K562 treated with DMSO at 1 percent for 24 hours (cell line): ENCODE measurements around the gene CADM3. TPM values are rescaled to one million over a fixed set of nuclear protein-coding genes. Genes with fewer than 3 reads are reported as not detected.

Source experiments
- total RNA-seq: library from RNA; unstranded; fragments of 300-600 nt; gene quantifications from 2 replicates; pipeline ENCODE4 v1.2.3, GENCODE V29; 2022; ENCODE audit warnings: low read depth; ENCODE audit not compliant: insufficient read depth

CADM3 gene, protein sequence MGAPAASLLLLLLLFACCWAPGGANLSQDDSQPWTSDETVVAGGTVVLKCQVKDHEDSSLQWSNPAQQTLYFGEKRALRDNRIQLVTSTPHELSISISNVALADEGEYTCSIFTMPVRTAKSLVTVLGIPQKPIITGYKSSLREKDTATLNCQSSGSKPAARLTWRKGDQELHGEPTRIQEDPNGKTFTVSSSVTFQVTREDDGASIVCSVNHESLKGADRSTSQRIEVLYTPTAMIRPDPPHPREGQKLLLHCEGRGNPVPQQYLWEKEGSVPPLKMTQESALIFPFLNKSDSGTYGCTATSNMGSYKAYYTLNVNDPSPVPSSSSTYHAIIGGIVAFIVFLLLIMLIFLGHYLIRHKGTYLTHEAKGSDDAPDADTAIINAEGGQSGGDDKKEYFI
- total RNA-seq, result not detected in 2 replicates

DNA sequence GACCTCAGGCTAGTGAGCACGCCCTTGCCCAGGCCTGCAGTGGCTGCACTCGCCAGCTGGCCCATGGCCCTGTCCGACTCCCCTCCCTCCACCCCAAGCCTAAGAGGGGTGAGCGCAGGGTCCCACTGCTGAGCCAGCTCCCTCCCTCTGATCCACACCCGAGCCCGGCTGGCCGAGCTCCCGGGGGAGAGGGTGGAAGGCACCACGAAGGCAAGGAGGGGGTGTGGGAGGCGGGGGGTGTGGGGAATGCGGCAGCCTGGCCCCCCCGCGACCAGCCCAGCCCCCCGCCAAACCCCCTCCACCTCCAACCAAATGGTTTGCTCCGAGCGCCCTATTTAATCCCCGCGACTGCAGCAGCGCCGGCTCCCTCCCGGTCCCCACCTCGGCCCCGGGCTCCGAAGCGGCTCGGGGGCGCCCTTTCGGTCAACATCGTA, at the start of gene CADM3:
CADM3 (plus strand) TSS at position 362 of the 434 bp plus-strand sequence. CDS start 151 bp downstream, outside the sequence.

DNA sequence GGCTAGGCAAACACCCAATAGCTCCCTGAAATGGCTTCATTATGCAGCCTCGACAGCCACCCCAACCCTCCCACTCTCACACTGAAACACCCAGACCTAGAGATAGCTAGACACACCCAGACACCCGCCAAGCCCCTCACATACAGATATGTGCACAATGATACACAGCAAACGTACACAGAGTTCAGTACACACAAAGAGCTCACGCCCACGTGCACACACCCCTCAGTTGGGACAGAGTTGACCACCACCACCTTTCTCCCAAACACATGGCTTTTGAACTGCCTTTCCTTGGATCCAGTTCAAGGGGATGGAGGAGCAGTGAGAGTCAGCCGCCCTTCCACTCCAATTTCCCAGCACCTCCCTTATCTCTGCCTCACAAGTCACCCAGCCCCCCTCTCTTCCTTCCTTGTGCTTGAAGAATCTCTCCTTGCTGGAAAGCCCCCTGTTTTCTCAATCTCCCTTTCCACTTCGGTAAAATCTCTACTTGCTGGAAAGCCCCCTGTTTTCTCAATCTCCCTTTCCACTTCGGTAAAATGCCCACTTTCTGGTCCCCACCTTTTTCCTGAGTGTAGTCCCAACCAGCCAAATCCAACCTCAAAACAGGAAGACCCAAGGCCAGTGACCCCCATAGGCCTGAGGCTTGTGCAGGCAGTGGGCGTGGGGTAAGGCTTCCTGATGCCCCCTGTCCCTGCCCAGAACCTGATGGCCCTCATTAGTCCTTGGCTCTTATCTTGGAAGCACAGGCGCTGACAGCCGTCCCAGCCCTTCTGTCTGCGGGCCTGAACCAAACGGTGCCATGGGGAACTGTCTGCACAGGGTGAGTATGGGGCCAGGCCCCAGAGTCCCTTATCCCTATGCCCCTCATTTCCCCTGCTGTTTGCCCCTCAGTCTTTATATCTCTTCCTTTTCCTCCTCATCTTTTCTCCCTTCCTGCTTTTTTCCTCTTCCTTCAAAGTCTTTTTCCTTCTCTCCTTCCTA, 33.0 kb downstream of the CADM3 start, which contains the start of gene ACKR1:
ACKR1 (plus strand) TSS at position 715 of the 981 bp plus-strand sequence; CDS start at position 800, 85 bp downstream.

Other genes with a start within 250 kb of the CADM3 start
- gene PYHIN1, start 240.1 kb upstream of the CADM3 start, total RNA-seq, result not detected in 2 replicates
- 26.6 and 29.5 TPM in 2 replicates for gene IFI16, start 161.7 kb upstream of the CADM3 start, total RNA-seq
- 0.45 and 1.3 TPM in 2 replicates for gene AIM2, start 94.8 kb upstream of the CADM3 start, total RNA-seq
- 0.24 TPM in 1 of 2 replicates, not detected in the other for gene ACKR1, start 33.3 kb downstream of the CADM3 start, total RNA-seq
- gene FCER1A, start 130.7 kb downstream of the CADM3 start, total RNA-seq, result not detected in 2 replicates